PC-3 (cell line): ENCODE measurements around the gene EDAR. TPM values are rescaled to one million over a fixed set of nuclear protein-coding genes. Genes with fewer than 3 reads are reported as not detected.

ENCODE experiments used
- ATAC-seq: fragments of 200-7000 bp; cut with Tn5 transposase; 2 replicates; pipeline ENCODE4 v1.9.1; 2020; ENCODE audit warnings: mild to moderate bottlenecking, moderate library complexity
- BruUV-seq: library from RNA; stranded (reverse); fragments of 400-500 nt; replicated peaks from 2 replicates; lab custom pipeline; 2021; lab: Mats Ljungman, UMichigan
- CTCF ChIA-PET: fragments of 300-600 bp; sonication (Branson Sonifier 250); formaldehyde crosslinking; loops from one replicate; lab custom pipeline; 2022; ENCODE audit warnings: antibody characterized with exemption; lab: Charles Lee
- POLR2A ChIA-PET: fragments of 300-600 bp; sonication (Branson Sonifier 250); formaldehyde crosslinking; loops from one replicate; lab custom pipeline; 2022; ENCODE audit warnings: antibody characterized with exemption; ENCODE audit not compliant: unreplicated experiment; lab: Charles Lee
- DNase-seq: peaks from one replicate; pipeline ENCODE4 v3.0.0-alpha.2; 2015
- H2AFZ ChIP-seq: fragments of 300-600 bp; sonication (generic); 2 replicates; pipeline ENCODE4 v1.6.0; 2016; ENCODE audit warnings: antibody characterized with exemption, low read length
- H3F3A ChIP-seq: fragments of 300-600 bp; sonication (generic); one replicate; pipeline ENCODE4 v1.6.0; 2017; ENCODE audit warnings: antibody characterized with exemption, low read length, control low read depth, mild to moderate bottlenecking; ENCODE audit not compliant: unreplicated experiment
- H3K27ac ChIP-seq: fragments of 300-600 bp; sonication (generic); 2 replicates; pipeline ENCODE4 v1.5.1; 2016; ENCODE audit warnings: mild to moderate bottlenecking, low read length
- H3K27me3 ChIP-seq: fragments of 300-600 bp; sonication (generic); 2 replicates; pipeline ENCODE4 v1.6.1; 2016; ENCODE audit warnings: low read length, mixed read lengths
- H3K36me3 ChIP-seq: fragments of 300-600 bp; sonication (generic); 2 replicates; pipeline ENCODE4 v1.6.1; 2016; ENCODE audit warnings: low read depth, mixed run types, low read length, mixed read lengths
- H3K4me1 ChIP-seq: fragments of 300-600 bp; sonication (generic); 2 replicates; pipeline ENCODE4 v1.5.1; 2016; ENCODE audit warnings: low read length; ENCODE audit not compliant: insufficient read depth
- H3K4me2 ChIP-seq: fragments of 300-600 bp; sonication (generic); 2 replicates; pipeline ENCODE4 v1.6.0; 2016; ENCODE audit warnings: low read length
- H3K4me3 ChIP-seq: fragments of 300-600 bp; sonication (generic); 2 replicates; pipeline ENCODE4 v1.5.1; 2016; ENCODE audit warnings: mild to moderate bottlenecking, low read length, mixed read lengths
- H3K79me2 ChIP-seq: fragments of 300-600 bp; sonication (generic); 2 replicates; pipeline ENCODE4 v1.6.1; 2017; ENCODE audit warnings: low read length, mixed read lengths
- H3K9ac ChIP-seq: fragments of 300-600 bp; sonication (generic); 2 replicates; pipeline ENCODE4 v1.6.0; 2016; ENCODE audit warnings: mild to moderate bottlenecking, low read length
- H3K9me2 ChIP-seq: fragments of 300-600 bp; sonication (generic); replicated peaks from 2 replicates; pipeline ENCODE4 v1.6.1; 2016; ENCODE audit warnings: mixed run types, low read length, mixed read lengths
- H3K9me3 ChIP-seq: fragments of 300-600 bp; sonication (generic); 2 replicates; pipeline ENCODE4 v1.6.1; 2016; ENCODE audit warnings: low read length, mixed read lengths
- H4K20me1 ChIP-seq: fragments of 300-600 bp; sonication (generic); 2 replicates; pipeline ENCODE4 v1.6.1; 2016; ENCODE audit warnings: low read length, mixed read lengths
- CTCF ChIP-seq: fragments of 300-600 bp; sonication (generic); conservative IDR thresholded peaks from 2 replicates; pipeline ENCODE4 v1.5.1; 2017; ENCODE audit warnings: antibody characterized with exemption, low read depth, mild to moderate bottlenecking, low read length
- EZH2 ChIP-seq: fragments of 300-600 bp; sonication (generic); IDR thresholded peaks from one replicate; pipeline ENCODE4 v1.6.1; 2017; ENCODE audit warnings: antibody characterized with exemption, mild to moderate bottlenecking, low read length; ENCODE audit not compliant: unreplicated experiment
- EZH2phosphoT487 ChIP-seq: fragments of 300-600 bp; sonication (generic); IDR thresholded peaks from 2 replicates; pipeline ENCODE4 v1.6.1; 2018; ENCODE audit warnings: mild to moderate bottlenecking, antibody characterized with exemption, low read length, borderline replicate concordance
- intact Hi-C: fragments of 100-400 bp; cut with micrococcal nuclease; formaldehyde crosslinking; loops from 2 replicates; pipeline ENCODE4 v1.9.0; 2023
- total RNA-seq: library from RNA; depleted of rRNA; stranded (reverse); fragments of >200 nt; gene quantifications from 2 replicates; pipeline ENCODE4 v1.2.3, GENCODE V29; 2014

EDAR gene
- total RNA-seq, 1 experiment from 2014 or later, result 0.04 TPM

- intact Hi-C loops, result no loop called here
- BruUV-seq, result no TSS peak
- H3K27me3 ChIP-seq, result no peaks in the 10 kb centered on the region
- no peaks in the 10 kb centered on the region for H3K4me1 ChIP-seq
- ATAC-seq (no peak), DNase-seq (no peak)
- no peak overlapping the region for H3K4me3 ChIP-seq
- ChIA-PET POLR2A (no interaction called here), CTCF (no interaction called here)
- H3K4me2 ChIP-seq, result no peak overlapping the region
- H3K9ac ChIP-seq, result no peak overlapping the region
- no peaks in the 10 kb centered on the region for H3F3A ChIP-seq
- H2AFZ ChIP-seq, result no peak overlapping the region
- no peaks in the 10 kb centered on the region for H3K9me3 ChIP-seq
- no peaks in the 10 kb centered on the region for H4K20me1 ChIP-seq
- H3K36me3 ChIP-seq, result no peaks in the 10 kb centered on the region
- no peaks in the 10 kb centered on the region for H3K79me2 ChIP-seq
- no peaks in the 10 kb centered on the region for H3K9me2 ChIP-seq
- no peak for TF ChIP-seq EZH2phosphoT487
- TF ChIP-seq CTCF, result no peak
- no peak for TF ChIP-seq EZH2
- H3K27ac ChIP-seq, result no peak overlapping the region
Observed at GRCh38 chr2:108933691-108934117, 55.3 kb downstream of the EDAR start.

- H3K36me3 ChIP-seq, result no peaks in the 10 kb centered on the region
- no peak overlapping the region for H3K27ac ChIP-seq
- ChIA-PET POLR2A (no interaction called here), CTCF (no interaction called here)
- no peak for TF ChIP-seq EZH2
- no peak for TF ChIP-seq EZH2phosphoT487
- TF ChIP-seq CTCF, result no peak
- no peak overlapping the region for H3K4me2 ChIP-seq
- no peak overlapping the region for H3K4me3 ChIP-seq
- DNase-seq, result no peak
- H2AFZ ChIP-seq, result no peak overlapping the region
- H3K4me1 ChIP-seq, result no peaks in the 10 kb centered on the region
- no peaks in the 10 kb centered on the region for H4K20me1 ChIP-seq
- ATAC-seq, result no peak
- H3K79me2 ChIP-seq, result no peaks in the 10 kb centered on the region
- H3K27me3 ChIP-seq, result no peaks in the 10 kb centered on the region
- no peak overlapping the region for H3K9ac ChIP-seq
- no peaks in the 10 kb centered on the region for H3K9me2 ChIP-seq
- no peaks in the 10 kb centered on the region for H3F3A ChIP-seq
- no TSS peak for BruUV-seq
- intact Hi-C loops, result no loop called here
- no peaks in the 10 kb centered on the region for H3K9me3 ChIP-seq
Observed at GRCh38 chr2:108932736-108933332, 56.2 kb downstream of the EDAR start.

- no peak overlapping the region for H2AFZ ChIP-seq
- H3K79me2 ChIP-seq, result no peaks in the 10 kb centered on the region
- no peaks in the 10 kb centered on the region for H4K20me1 ChIP-seq
- no TSS peak for BruUV-seq
- no peaks in the 10 kb centered on the region for H3F3A ChIP-seq
- no peak overlapping the region for H3K4me2 ChIP-seq
- no peak overlapping the region for H3K4me3 ChIP-seq
- ChIA-PET POLR2A (no interaction called here), CTCF (no interaction called here)
- no peaks in the 10 kb centered on the region for H3K4me1 ChIP-seq
- H3K9ac ChIP-seq, result no peak overlapping the region
- no peak for ATAC-seq
- H3K27me3 ChIP-seq, result no peaks in the 10 kb centered on the region
- intact Hi-C loops, result no loop called here
- H3K27ac ChIP-seq, result no peak overlapping the region
- no peaks in the 10 kb centered on the region for H3K36me3 ChIP-seq
- no peaks in the 10 kb centered on the region for H3K9me2 ChIP-seq
- no peaks in the 10 kb centered on the region for H3K9me3 ChIP-seq
- TF ChIP-seq EZH2, result no peak
- no peak for TF ChIP-seq EZH2phosphoT487
- TF ChIP-seq CTCF, result no peak
- DNase-seq, result no peak
Observed at GRCh38 chr2:108931372-108931771, 57.6 kb downstream of the EDAR start.
